GM10847 (cell line): Measurements from ENCODE around the gene VPS13A.

Source experiments
- POLR2A ChIP-seq: IDR thresholded peaks from 2 replicates; pipeline ENCODE4 v1.6.1; 2011; ENCODE audit not compliant: insufficient read length; ENCODE audit errors: extremely low read depth

VPS13A gene

GRCh38 chr9:77454663-77455062, 277.3 kb downstream of the VPS13A start:
- no peak for TF ChIP-seq POLR2A

- TF ChIP-seq POLR2A = no peak
Measured at GRCh38 chr9:77455312-77455927, 278.1 kb downstream of the VPS13A start.

DNA sequence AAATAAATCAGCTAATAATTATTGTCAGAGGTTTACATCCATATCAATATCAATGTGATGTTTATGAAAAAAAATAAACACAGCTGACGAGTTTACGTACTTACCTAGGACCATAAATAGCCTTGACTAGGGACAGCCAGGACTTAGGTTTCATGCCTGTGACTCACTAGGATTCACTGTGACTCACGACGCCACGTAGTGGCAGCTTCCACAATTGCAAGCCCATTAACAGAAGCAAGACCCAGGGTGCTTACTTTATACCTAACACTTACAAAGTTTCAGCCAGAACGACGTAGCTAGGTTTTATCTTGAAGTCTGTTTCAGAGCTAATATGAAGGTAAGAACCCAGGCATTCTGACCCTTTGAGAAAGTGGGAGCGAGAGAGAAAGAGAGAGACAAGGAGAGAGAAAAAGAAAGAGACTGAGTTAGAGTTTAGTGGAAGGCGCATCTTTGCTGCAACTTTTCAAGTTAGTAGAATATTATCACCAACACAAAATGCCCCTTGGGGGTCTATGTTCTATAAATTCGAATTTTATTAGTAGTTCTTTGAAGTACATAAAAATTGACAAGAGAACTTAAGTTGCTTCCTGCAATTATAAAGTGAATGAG, 279.6 kb downstream of the VPS13A start:
- TF ChIP-seq POLR2A = no peak

GRCh38 chr9:77457916-77458592, 280.7 kb downstream of the VPS13A start:
- no peak for TF ChIP-seq POLR2A

- TF ChIP-seq POLR2A = no peak
Measured at GRCh38 chr9:77460938-77461337, 283.6 kb downstream of the VPS13A start.

DNA sequence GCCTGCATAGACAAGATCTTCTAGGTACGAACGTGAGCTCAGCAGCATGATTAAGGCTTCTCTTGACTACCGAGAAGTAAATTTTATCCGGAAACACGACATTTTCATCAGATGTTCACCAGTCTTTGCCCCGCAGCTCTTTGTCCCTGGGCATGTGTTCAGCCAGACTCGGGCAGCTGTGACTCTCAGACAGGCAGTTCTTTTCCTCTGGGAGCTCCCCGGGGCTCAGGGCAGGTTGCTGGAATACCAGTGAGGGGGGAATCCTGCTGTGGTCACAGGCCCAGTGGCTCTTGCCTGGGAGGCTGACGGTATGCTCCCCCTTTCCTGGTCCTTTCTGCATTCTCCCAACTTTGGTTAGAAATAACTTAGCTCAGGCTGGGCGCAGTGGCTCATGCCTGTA, 284.7 kb downstream of the VPS13A start:
- TF ChIP-seq POLR2A = no peak

GRCh38 chr9:77463151-77463550, 285.8 kb downstream of the VPS13A start:
- no peak for TF ChIP-seq POLR2A

- TF ChIP-seq POLR2A = no peak
Measured at GRCh38 chr9:77464661-77465060, 287.3 kb downstream of the VPS13A start.

GRCh38 chr9:77469515-77470231, 292.3 kb downstream of the VPS13A start:
- no peak for TF ChIP-seq POLR2A
